Activated CD4-positive, CD25-positive, alpha-beta regulatory T cell treated with anti-CD3 and anti-CD28 coated beads, Interleukin-2, amount 50 U/mL, for 72 hours (primary cell): ENCODE measurements around the gene PCP4L1.
"Not testable (repeated sequence)": the region's sequence is repeated elsewhere in the genome, so short reads cannot be mapped to it uniquely, and the experiment has no call there.

Experiments used
- DNase-seq: peaks from one replicate; pipeline ENCODE4 v3.0.0; 2021

Gene PCP4L1

DNA sequence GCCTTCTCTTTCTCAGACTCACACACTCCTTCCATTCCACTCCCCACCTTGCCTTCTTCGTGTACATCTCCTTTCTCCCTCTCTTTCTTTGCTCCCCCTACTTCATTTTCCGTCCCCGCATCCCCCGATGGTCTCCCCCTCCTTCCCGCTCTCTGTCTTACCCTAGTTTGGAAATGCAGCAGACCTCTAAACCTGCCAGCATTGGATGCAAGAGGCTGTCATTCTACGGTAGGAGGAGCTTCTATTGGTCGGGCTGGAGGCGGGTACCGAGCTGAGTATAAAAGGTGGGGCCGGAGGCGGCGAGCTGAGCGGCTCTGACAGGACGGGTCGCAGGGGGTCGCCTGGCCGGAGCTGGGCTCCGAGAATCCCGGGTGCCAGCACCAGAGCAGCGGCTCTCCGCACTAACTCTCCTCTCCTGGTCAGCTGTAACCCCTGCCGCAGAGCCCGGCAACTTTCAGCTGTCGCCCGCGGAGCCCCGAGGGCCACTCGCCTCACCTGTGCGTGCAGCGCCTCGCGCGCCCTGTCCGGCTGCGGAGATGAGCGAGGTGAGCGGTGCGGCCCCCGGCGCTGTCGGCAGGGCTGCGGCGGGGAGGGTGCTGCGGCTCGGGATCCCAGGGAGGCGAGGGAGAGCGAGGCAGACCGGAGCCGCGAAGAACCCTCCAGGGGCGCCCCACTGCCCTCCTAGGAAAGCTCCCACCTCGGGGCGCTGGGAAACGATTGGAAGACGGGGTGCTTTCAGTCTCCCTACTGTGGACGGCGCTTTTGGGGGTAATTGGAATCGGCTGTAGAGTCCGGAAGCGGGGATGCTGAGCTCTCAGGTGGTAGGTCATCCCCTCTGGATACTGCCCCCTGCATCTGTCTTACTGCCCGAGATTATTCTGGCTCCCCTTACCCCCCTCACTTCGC, at the start of gene PCP4L1:
Gene PCP4L1 (plus strand): TSS at position 307 of the 906 bp plus-strand sequence. CDS start 230 bp downstream, at position 537.
- DNase-seq: peak; percentile 41

DNA sequence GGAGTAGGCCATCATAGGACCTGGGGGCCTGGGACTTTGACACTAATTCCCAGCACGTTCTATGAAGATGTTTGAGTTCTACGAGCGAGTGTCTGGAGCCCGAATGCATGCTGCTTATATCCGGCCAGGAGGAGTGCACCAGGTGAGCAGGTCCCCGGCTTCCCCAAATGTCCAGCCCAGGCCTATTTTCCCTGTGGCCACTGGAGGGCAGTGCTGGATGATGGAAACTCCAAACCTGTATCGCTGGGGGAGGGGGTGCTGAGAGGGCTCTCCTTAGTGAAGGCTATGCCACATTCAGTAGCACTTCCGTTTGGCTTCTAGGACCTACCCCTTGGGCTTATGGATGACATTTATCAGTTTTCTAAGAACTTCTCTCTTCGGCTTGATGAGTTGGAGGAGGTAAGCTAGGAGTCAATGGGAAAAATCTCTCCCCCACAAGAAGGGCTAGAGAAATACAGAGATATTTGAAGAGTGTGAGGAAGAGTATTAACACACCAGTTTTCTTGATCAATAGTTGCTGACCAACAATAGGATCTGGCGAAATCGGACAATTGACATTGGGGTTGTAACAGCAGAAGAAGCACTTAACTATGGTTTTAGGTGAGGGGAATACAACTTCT, 48.6 kb upstream of the PCP4L1 start:
- peak; percentile 63 for DNase-seq

DNA sequence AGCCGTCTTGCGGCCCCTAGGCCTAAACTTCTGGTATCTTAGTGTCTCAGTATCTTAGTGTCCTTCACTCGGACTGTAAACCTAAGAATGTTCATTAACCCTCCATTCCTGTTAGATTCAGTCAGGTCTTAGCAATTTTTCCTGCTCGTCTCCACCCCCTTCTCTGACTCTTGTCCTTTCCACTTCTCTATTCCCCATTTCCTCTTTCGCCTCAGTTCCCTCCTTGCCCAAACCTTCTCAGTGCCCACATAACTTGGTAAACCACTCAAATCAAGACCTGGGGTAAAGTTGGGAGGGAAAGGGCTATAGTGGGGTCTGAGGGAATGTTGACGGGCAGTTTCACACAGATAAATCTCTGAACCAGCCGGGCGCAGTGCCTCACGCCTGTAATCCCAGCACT, 44.2 kb upstream of the PCP4L1 start:
- DNase-seq: no peak

DNA sequence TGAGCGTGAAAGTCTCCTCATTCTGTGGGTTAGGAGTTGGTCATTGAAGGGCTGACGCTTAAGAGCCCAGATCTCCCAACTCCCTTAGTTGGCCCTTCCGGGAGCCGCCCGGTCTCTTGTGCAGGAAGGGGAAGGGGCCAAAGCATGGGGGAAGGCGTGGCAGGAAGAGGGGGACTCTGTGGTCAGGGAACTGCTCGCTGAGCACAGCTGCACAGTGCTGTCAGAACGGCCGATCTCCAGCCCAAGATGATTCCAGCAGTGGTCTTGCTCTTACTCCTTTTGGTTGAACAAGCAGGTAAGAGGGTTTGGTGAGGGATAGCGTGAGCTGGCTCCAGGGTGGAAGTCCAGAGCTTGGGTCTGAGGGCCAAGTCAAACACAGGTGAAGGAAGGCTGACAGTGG, 43.5 kb upstream of the PCP4L1 start, which contains the start of gene FCER1G:
Gene FCER1G (plus strand): TSS at position 220 of the 400 bp plus-strand sequence. CDS start 27 bp downstream, at position 247.
- DNase-seq: no peak

DNA sequence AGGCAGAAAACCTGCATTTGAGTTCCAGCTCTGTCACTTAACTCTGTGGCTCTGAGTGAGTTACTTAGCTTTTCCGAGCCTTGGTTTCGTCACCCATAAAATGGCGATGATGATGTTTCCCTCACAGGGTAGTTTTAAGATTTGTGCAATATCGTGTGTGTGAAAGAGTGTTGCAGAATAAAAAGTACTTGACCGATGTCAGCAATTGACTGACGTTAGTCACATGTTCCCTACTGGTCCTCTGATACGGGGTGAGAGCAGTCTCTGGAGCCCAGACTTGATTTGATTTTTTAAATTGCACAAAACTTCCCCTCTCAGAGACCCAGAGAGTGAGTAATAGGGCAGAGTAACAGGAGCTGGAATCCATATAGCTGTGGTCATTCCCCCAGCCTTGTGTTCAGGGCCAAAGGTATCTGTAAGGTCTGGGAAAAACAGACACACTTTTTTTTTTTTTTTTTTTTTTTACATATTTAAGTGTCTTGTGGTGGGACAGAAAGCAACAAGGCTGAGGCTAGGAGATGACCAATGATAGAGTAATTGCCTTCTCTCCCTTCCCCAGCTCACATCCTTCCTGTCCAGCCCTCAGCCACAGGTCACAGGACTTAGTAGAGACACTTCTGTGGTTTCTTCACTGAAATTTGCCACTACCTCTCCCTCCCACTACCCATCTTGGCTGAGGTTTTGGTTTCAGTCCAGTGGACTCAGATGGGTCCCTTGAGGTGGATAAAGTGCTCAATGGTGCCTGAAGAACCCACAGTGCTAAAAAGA, 41.4 kb upstream of the PCP4L1 start:
- DNase-seq: no peak

DNA sequence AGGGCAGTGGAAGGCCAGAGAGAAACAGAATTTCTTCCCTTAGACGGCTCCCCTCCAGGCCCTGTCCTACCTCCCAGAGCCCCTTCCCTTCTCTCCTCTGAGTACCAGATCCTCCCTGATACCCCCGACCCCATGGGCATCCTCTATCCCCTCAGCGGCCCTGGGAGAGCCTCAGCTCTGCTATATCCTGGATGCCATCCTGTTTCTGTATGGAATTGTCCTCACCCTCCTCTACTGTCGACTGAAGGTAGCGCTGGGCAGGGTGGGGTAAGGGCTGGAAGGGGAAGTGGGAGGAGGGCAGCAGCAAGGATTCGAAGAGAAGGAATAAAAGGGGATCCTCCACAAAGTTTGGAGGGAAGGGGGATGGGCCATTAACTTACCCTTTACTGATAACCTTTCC, 40.7 kb upstream of the PCP4L1 start:
- no peak for DNase-seq

DNA sequence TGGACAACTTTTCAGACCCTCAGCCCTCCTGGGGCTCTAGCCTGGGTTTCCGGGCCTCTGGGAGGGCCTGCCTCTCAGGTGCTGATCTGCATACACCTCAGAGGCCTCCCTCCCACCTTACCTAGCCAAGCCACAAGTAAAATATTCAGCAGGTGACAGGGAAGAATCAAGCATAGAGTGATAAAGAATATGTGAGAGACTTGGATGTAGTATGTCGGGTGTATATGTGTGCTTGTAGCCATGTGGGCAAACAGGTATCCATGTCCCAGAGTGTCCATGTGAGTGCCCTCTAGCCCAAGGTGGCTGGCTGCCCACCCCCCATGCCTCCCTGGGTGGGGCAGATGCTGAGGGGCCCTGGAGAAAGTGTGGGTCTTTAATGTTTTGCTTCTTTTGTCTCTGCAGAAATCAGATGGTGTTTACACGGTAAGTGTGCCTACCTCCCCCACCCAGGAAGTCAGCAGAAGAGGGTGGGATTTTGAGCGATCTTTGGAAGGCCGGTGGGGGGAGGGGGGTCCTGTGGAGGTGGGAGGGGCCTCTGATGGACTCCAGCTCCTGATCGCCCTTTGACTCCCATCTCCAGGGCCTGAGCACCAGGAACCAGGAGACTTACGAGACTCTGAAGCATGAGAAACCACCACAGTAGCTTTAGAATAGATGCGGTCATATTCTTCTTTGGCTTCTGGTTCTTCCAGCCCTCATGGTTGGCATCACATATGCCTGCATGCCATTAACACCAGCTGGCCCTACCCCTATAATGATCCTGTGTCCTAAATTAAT, 40.1 kb upstream of the PCP4L1 start:
- DNase-seq: no peak

DNA sequence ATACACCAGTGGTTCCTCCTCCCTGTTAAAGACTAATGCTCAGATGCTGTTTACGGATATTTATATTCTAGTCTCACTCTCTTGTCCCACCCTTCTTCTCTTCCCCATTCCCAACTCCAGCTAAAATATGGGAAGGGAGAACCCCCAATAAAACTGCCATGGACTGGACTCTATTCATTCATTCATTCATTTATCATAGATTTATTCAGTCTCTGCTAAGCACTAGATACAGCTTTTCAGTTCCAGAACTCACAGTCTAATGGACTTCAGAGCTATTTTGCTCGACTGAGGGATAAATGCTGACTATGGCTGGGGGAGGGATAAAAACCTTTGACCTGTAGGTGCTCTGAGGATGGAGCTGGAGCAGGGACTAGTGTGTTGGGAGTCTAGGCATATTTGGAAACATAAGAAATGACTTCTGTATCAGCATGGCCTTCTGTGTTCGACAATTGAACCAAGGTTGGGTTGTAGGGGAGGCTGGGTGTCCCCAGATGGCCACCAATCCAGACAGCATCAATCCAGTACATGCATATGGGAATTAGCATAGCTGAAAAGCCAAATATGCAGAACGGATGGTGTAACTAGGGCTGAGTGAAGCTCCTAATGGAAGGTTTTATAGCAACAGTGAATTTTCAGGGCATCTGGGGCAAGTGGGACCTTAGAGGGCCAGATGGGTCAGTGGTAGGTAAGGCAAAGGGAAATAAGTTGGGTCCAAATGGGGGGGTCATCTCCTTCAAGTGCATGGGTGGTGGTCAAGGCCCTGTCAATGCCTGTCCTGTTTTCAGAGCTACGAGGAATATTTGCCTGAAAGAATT, 39.3 kb upstream of the PCP4L1 start:
- no peak for DNase-seq

DNA sequence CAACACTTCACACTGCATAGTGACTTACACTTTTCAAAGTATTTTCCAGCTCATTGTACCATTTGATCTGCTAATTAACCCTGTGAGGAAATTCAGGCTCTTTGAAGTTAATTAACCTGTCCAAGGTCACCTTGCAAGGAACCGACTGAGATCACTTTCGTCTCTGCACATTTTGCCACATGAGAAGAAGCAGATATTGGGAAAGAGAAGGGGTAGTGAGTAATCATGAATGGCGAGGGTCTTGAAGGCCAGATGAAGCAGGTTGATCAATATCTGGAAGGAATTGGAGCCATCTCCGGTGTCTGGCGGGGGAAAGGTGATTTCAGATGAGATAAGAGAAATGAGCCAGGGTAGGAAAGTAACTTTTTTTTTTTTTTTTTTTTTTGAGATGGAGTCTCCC, 38.5 kb upstream of the PCP4L1 start:
- DNase-seq: no peak

DNA sequence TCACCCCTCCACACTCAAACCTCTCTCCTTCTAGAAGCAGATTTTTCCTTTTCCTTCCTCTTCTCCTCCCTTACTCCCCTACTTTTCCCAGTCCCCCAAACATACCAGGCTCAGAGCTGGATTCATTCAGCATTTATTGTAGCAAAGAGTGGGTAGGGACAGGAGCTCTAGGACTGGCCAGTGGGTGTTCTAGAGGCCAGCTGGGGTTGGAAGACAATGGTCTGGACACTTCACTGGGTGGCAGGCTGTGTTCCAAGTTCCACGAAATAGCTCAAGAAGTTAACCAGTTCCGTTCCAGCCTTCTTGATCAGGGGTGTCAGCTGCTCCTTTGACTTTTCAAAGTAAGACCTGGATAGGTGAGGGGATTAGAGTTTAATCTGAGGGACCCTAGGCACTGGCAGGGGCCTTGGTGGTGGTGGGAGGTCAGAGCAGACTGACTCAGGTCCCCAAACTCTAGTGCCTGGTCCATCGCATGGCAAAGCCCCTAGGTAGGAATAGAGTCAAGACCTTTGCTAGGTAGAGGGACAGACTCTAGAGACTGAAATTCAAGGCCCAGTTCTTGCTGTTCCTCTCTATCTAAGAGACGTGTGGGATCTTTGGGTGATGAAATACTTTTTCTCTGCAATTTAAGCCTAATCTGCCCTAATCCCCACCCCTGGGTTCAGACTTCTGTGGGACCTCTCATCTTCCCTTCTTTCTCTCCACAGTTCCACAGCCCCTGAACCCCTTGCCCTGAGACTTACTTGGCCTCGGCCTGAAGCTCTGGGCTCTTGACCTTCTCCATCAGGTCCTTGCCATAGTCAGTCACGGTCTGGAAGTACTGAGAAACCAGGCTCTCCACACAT, 36.1 kb upstream of the PCP4L1 start:
- DNase-seq: no peak

DNA sequence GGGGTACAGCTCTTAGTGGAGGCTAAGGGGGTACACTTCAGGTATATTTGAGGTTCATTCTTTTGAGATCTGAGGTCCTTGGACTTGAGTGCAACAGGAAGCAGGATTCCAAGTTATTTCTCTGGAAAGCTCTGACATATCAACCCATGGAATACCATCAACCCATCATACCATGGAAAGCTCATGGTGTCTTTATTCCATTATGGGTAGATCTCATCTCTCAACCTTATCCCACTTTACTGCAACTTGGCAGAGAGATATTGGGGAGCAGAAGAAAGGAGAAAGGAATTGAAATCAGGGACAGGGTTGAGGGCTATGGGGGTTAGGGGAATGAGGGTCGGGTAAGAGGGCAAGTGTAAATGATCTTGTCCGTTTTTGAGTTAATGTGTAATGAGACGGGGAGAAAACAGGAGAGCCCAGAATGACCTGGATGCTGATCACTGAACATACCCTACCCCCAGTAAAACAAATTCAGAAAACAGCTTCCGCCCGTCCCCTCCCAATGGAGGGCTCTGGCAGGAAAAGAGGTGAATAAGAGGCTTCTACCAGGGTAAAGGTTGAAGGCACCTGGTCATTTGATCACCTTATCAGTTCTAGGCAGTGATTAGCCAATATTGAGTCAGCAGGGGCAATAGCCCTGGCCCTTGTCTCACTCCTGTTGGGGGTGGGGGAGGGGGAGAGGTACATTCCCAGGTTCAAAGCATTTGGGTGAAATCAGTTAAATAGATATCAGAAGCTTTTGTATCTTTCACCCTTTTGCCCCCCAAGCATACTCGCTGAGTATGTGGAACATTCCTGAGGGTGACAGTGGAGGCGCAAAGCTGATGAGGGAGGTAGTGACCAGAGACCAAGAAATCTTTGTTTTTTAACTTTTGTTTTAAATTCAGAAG, 34.5 kb upstream of the PCP4L1 start:
- DNase-seq: no peak

DNA sequence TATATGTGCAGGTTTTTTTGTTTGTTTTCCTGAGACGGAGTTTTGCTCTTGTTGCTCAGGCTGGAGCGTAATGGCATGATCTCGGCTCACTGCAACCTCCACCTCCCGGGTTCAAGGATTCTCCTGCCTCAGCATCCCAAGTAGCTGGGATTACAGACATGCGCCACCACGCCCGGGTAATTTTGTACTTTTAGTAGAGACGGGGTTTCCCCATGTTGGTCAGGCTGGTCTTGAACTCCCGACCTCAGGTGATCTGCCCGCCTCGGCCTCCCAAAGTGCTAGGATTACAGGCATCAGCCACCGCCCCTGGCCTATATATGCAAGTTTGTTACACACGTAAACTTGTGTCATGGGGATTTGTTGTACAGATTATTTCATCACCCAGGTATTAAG, 33.9 kb upstream of the PCP4L1 start:
- not testable (repeated sequence) for DNase-seq

DNA sequence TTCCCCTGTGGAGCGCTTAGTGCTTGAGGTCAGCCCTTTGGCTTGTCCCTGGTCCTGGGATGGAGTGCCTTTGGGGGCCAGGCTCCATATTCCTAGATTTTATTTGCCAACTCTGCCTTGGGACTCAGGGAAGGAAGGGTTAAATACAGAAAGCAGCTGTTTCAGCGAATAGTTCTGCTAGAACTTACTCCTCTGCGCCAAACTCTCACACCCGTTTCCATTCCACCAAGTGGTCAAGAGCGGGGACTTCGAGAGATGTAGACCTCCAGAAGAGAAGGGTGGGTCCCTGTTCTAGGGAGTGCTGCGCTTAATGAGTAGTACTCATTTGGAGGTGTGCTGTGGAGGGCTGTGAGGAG, 33.4 kb upstream of the PCP4L1 start:
- no peak for DNase-seq

DNA sequence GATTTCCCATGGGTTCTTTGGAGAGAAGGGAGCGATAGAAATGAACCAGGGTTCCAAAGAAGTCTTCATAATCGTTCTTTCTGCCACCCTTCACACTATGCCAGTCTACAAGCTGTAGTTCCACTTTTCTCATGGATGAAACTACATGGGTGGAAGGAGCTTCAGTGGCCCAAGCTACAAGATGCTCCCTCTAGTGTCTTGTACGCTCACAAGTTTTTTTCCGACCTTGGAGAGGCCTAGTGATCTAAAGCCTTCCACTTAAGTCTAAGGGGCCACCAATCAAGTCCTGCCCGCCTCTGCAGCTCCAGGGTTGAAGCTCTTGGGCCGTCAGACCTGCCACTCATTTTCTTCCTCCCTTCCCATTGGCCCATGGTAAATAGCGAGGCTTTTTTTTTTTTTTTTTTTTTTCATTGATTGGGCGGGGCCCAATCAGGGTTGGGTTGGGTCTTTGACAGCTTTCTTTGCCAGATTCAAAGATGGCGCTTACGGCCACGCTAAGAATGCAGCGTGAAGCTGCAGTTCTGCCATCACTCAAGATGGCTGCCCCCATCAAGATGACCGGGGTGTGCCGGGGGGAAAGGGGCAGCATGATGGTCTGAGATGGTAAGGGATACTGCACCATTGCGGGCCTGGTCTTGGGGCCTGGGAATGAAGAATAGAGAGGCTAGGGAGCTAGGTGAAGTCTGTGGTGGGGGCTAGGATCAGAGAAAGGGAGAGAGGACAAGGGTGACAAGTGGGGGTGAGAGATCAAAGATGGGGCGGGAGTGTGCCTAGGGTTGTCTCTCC, 32.8 kb upstream of the PCP4L1 start, which contains the start of gene TOMM40L:
Gene TOMM40L (plus strand): TSS at position 527 of the 786 bp plus-strand sequence. CDS start 430 bp downstream, outside the sequence.
- DNase-seq: peak; percentile 84

DNA sequence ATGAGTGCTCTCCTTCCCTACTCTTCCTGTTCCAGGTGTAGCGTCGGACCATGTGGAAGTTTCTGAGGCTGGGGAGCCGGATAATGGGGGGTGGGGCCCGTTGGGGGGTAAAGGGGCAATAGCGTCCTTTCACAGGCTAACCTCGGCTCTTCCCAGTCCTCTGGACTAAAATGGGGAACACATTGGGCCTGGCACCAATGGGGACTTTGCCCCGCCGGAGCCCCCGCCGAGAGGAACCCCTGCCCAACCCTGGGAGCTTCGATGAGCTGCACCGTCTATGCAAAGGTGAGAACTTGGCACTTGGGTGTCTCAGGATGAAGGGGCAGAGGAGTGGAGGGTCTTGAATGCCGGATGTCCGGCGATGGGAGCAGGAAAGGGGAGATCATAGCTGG, 32.2 kb upstream of the PCP4L1 start:
- DNase-seq: no peak

DNA sequence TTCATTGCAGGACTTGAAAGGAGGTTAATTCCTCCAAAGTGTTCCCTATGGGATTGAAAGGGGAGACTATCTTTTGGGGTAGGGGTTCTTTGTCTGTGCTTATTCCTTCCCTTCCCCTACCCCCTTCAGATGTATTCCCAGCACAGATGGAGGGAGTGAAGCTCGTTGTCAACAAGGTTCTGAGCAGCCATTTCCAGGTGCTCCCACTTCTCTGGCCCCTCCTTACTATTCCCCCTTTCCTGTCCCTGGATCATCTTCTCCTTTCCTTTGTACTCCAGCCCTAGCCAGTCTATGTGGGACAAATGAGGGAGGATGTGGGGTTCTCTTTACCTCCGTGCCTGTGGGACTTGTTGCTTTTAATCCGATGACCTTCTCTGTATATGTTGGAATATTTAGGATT, 31.8 kb upstream of the PCP4L1 start:
- DNase-seq: no peak

DNA sequence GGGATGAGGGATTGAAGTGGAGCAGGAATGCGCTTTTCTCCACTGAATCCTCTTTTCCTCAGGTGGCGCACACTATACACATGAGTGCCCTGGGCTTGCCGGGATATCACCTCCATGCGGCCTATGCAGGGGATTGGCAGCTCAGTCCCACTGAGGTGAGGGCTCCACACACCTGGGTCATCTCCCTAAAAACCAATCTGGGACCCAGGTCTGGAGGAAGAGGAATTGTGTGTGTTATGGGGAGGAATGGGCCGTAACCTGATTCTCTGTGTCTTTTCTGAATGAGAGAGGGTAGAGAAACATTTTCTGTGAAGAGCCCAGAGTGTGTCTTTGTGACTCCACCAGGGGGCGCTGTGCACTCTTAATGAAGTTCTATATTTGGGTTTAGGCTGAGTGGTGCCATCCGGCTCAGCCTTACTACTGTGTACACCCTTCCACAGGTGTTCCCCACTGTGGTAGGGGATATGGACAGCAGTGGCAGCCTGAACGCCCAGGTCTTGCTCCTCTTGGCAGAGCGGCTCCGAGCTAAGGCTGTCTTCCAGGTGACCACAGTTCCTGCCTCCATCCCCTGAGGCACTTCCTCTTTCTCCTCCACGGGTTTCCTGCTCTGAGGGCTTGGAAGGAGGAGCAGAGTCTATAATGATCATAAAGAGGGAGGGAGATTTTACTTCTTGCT, 31.2 kb upstream of the PCP4L1 start:
- peak; percentile 88 for DNase-seq

DNA sequence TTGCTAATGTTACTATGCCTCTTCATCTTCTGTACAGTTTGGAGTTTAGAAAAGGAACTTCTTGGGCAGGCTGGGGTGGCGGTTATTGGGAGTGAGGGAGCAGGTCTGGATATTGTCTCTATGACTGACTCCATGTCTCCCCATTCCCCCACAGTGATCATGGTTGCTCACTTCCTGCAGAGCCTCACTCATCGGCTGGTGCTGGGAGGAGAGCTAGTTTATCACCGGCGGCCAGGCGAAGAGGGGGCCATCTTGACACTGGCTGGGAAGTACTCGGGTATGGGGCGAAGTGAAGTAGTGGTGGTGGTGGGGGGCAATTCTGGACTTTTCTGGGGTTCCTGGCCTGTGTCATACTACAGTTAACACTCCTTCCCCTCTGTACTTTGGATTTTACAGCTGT, 30.5 kb upstream of the PCP4L1 start:
- no peak for DNase-seq
